HG03520 (cell line): ENCODE data around the gene HK2.

Source experiments
- ATAC-seq: cut with Tn5 transposase; IDR thresholded peaks from one replicate; pipeline ENCODE4 v1.9.1; 2021; ENCODE audit warnings: mild to moderate bottlenecking, moderate library complexity; ENCODE audit not compliant: unreplicated experiment

HK2 gene

DNA sequence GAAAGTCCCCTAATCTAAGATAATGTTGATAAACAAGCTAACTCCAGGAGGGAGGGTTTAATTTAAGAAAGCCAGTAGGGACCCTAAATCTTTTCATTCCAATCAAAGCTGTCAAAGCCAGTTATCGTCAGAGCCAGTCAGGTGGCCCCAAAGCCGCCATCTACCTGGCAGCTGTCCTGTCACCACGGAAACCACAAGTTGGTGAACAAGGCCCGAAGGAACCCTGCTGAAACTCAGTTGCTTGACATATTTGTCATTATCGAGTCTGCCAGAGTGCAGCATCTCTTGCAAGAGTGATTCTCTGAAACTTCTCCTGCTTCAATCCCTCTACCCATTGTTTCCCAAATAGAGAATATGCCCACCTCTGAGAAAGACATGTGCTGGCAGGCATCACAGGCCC, 93.7 kb downstream of the HK2 start:
- no peak for ATAC-seq

DNA sequence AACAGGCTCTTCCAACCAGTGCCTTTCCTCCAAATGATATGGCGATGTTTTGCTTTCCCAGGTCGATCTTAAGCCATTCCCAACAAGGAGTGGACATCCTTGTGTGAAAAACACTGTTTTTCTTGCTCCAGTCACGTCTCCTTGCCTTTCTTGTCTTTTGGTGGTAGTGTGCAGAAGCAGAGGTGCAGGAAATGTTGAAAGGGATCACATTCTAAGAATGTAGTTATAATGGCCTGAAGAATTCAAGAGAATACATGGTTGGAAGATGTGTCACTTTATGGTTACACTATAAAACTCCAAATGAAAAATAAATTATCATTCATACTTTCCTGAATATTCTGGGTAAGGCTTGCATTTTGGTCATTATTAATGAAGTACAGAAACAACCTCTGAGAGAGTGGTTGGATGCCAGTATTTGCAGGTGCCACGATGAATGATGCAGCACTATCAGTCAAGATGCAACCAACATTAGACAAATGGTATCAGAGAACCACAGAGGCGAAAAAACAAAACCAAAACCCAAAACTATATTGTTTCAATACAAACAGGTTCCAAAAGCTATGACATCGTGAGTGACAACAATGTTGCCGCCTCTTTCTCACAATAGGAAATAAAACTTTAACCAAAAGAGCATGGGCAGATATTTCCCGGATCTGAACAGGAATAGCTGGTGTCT, 97.0 kb downstream of the HK2 start:
- no peak for ATAC-seq

DNA sequence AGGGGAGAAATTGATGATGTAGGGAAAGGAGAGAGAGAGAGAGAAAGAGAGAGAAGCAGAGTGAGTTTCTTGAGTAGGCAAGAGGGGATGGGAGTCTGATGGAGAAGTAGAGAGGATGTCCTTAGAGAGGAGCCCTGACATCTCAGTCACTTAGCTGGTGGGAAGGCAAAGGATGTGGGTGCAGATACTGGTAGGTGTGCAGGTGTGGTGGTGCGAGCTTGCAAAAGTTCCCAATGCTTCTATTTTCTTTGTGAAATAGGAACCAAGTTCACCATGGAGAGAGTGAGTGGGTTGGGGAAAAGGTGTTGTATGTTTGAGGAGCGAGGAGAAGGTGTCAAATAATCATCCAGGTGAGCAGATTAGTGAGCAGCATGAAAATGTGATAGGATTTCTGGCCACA, 98.0 kb downstream of the HK2 start:
- no peak for ATAC-seq

DNA sequence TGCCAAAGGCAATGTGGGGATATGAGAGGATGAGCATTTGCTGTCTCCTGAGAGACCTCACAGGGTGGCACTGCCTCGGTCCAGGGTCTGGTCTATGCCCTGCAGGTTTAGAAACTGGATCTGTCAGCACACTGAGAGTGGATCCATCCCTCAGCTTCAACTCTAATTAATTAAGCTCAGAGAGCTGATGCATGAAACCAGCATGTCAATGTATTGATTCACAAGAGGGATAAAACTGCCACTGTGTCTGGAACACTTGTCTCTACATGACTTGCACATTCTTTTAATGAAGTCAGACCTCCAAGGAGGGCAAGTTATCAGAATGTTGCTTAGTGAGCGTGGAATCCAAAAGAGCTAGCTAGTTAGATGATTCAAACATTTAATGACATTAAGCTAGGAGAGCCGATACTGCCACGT, 102.1 kb downstream of the HK2 start:
- no peak for ATAC-seq

DNA sequence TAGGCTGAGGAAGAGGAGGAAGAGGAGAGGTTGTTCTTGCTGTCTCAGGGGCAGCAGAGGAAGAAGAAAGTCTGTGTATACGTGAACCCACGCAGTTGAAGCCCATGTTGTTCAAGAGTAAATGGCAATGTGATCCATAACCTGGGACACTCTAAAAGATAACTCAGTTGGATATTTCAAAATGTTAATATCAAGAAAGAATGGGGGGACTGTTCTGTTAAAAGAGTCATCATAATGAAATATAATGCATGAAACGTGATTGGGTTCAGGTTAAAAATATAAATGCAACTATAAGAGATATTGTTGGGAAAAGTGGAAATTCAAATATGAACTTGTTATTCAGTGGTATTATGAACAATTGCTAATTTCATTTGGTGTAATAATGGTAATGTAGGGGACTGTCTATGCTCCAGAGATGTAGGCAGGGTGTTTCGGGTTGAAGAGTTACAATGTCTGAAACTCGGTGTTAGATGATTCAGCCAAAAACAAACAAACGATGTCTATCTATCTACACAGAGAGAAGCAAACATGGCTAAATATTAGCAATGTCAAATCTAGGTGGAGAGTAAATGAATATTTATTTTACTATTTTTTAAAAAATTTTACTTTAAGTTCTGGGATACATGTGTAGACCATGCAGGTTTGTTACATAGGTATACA, 103.4 kb downstream of the HK2 start:
- no peak for ATAC-seq

DNA sequence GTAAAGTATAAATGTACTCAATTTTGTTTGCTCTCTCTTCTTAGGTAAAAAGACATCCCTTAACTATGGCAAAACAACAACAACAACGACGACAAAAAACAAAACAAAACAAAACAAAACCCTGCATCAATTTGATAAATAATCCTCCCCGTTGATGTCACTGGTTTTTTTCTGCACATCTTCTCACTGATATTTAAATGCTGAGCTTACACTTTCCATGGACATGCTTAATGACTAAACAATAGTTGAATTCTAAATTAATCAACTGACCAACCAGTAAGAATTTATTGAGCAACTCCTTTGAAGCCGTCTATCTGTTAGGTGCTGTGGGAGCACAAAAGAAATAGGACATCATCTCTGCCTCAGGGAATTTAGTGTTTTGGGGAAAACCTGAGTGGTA, 104.3 kb downstream of the HK2 start:
- no peak for ATAC-seq

DNA sequence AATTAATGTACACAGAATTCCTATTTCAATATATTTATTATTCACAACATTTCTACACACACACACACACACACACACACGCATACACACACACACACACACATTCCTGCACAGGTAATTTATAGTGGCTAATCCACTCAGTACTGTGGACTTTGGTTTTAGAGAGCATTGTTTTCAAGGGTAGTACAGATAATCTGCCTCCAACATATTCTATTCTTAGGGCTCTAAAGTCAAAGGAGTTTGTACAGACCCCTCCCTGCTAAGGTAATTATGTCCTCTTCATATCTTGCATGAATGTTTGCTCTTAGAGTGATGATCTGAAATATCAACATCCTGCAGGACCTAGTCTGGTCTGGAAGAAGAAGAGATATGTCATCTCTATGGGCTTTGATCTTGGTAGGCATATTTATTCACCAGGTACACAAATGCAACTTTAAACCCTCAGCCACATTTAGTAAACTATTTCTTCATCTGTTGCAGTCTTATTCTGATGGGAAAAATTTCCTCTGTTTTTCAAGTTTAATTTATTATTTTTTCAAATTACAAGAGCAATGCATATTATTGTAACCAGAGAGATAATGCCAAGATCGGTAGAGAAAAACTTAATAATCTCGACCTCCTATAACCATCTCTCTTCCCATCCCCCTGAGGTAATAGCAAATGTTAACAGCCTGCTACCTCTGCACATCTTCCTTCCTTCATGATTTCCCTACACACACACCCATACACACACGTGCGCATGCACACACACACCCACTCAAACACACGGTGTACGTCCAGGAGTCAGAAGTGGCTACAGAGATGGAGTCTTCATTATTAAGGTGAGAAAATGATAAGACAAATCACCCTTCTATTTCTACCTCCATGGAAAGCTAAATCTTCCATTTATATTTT, 106.2 kb downstream of the HK2 start:
- ATAC-seq, result no peak

DNA sequence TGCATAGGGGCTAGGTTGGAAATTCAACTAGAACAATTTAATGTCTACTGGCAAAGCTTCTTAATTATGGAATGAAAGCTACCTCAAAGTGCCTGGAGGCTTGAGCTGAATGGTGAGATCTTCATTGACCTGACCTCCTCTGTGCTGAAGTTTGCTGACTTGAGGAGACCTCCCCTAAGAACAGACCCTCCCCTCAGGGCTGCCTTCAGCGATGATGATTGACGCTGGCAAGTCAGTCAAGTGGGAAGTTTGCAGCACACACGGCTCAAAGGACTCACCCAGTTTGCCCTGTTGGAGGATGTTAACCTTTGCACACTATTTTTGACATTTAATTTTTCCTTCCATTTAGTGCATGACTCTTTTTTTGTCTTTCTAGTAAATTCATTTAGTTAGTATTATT, 107.4 kb downstream of the HK2 start:
- no peak for ATAC-seq

DNA sequence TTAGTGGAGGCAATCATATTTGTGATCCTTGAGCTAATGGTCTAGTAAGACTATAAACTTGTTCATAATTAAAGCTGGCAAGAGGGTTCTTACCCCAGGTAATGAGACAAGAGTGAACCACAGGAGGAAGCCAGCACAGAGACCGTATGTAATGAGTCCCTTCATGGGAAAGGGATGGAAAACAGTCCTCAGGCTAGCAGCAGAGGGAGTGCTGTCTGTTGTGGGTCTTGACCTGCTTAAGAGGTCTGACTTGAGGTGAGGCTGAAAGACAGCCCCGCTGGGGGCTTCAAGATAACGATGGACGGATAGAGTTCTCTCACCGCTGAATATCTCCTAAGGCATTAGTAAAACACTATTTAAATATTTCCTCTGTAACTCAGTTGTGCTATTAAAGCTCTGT, 108.3 kb downstream of the HK2 start:
- ATAC-seq, result no peak
